H9 (cell line): ENCODE results near the gene STK38L. TPM values are rescaled to one million over a fixed set of nuclear protein-coding genes. Genes with fewer than 3 reads are reported as not detected.

Experiments
- DNase-seq: peaks from one replicate; pipeline ENCODE4 v3.0.0-alpha.2; 2017
- H2AFZ ChIP-seq: one replicate; pipeline ENCODE4 v1.6.1; 2013; ENCODE audit warnings: mild to moderate bottlenecking, low read length, control low read depth, moderate library complexity
- H2AK5ac ChIP-seq: 2 replicates; pipeline ENCODE4 v1.6.1; 2013; ENCODE audit warnings: low read length, control low read depth, mixed read lengths; ENCODE audit not compliant: insufficient read length
- H2BK120ac ChIP-seq: one replicate; pipeline ENCODE4 v1.6.1; 2013; ENCODE audit warnings: low read depth, mild to moderate bottlenecking, low read length, control low read depth, inconsistent platforms; ENCODE audit not compliant: poor library complexity, severe bottlenecking
- H2BK12ac ChIP-seq: 2 replicates; pipeline ENCODE4 v1.6.1; 2013; ENCODE audit warnings: low read length, control low read depth, mixed read lengths, low read depth; ENCODE audit not compliant: insufficient read length
- H2BK15ac ChIP-seq: 2 replicates; pipeline ENCODE4 v1.6.1; 2013; ENCODE audit warnings: low read depth, low read length, control low read depth
- H2BK20ac ChIP-seq: one replicate; pipeline ENCODE4 v1.6.1; 2013; ENCODE audit warnings: low read depth, mild to moderate bottlenecking, low read length, control low read depth, inconsistent platforms; ENCODE audit not compliant: poor library complexity, severe bottlenecking
- H2BK5ac ChIP-seq: 2 replicates; pipeline ENCODE4 v1.6.1; 2013; ENCODE audit warnings: low read length, control low read depth, mixed read lengths; ENCODE audit not compliant: insufficient read length
- H3K14ac ChIP-seq: 2 replicates; pipeline ENCODE4 v1.6.1; 2013; ENCODE audit warnings: low read length, control low read depth; ENCODE audit not compliant: insufficient read depth
- H3K18ac ChIP-seq: 2 replicates; pipeline ENCODE4 v1.6.1; 2013; ENCODE audit warnings: low read depth, mild to moderate bottlenecking, mixed read lengths, low read length, control low read depth; ENCODE audit not compliant: insufficient read length
- H3K23ac ChIP-seq: 2 replicates; pipeline ENCODE4 v1.6.1; 2013; ENCODE audit warnings: low read length, control low read depth, mixed read lengths, low read depth; ENCODE audit not compliant: insufficient read length
- H3K23me2 ChIP-seq: 2 replicates; pipeline ENCODE4 v1.6.1; 2013; ENCODE audit warnings: low read depth, mild to moderate bottlenecking, mixed read lengths, low read length, control low read depth; ENCODE audit not compliant: insufficient read length, poor library complexity, severe bottlenecking
- H3K27ac ChIP-seq: 2 replicates; pipeline ENCODE4 v1.5.1; 2013; ENCODE audit warnings: low read length, control low read depth, mixed read lengths, low read depth; ENCODE audit not compliant: insufficient read length
- H3K27me3 ChIP-seq: 2 replicates; pipeline ENCODE4 v1.6.1; 2013; ENCODE audit warnings: low read length, control low read depth, inconsistent platforms; ENCODE audit not compliant: insufficient read depth
- H3K4ac ChIP-seq: 2 replicates; pipeline ENCODE4 v1.6.1; 2013; ENCODE audit warnings: low read depth, mild to moderate bottlenecking, control low read depth, inconsistent platforms, low read length, moderate library complexity
- H3K4me1 ChIP-seq: 2 replicates; pipeline ENCODE4 v1.6.1; 2013; ENCODE audit warnings: low read length, control low read depth, inconsistent platforms; ENCODE audit not compliant: insufficient read depth
- H3K4me2 ChIP-seq: 2 replicates; pipeline ENCODE4 v1.6.1; 2013; ENCODE audit warnings: low read length, control low read depth, mixed read lengths; ENCODE audit not compliant: insufficient read length, insufficient read depth
- H3K56ac ChIP-seq: 2 replicates; pipeline ENCODE4 v1.6.1; 2013; ENCODE audit warnings: low read depth, mild to moderate bottlenecking, mixed read lengths, low read length, control low read depth; ENCODE audit not compliant: insufficient read length
- H3K79me1 ChIP-seq: 2 replicates; pipeline ENCODE4 v1.6.1; 2013; ENCODE audit warnings: low read depth, mild to moderate bottlenecking, moderate library complexity, low read length, control low read depth, inconsistent platforms; ENCODE audit not compliant: insufficient read depth, poor library complexity, severe bottlenecking
- H3K79me2 ChIP-seq: 2 replicates; pipeline ENCODE4 v1.6.1; 2013; ENCODE audit warnings: low read length, control low read depth, inconsistent platforms; ENCODE audit not compliant: insufficient read depth
- H3K9ac ChIP-seq: 2 replicates; pipeline ENCODE4 v1.6.1; 2013; ENCODE audit warnings: low read length, control low read depth, mixed read lengths; ENCODE audit not compliant: insufficient read length; ENCODE audit errors: extremely low read depth
- H3K9me3 ChIP-seq: one replicate; pipeline ENCODE4 v1.6.1; 2013; ENCODE audit warnings: low read depth, low read length, inconsistent platforms; ENCODE audit not compliant: control insufficient read depth
- H3T11ph ChIP-seq: one replicate; pipeline ENCODE4 v1.6.1; 2013; ENCODE audit warnings: mild to moderate bottlenecking, low read length, control low read depth, inconsistent platforms
- H4K20me1 ChIP-seq: one replicate; pipeline ENCODE4 v1.6.1; 2013; ENCODE audit not compliant: control insufficient read depth, insufficient read length, insufficient read depth
- H4K5ac ChIP-seq: 2 replicates; pipeline ENCODE4 v1.6.1; 2013; ENCODE audit warnings: low read depth, mild to moderate bottlenecking, mixed read lengths, low read length, control low read depth; ENCODE audit not compliant: insufficient read length
- H4K8ac ChIP-seq: replicated peaks from 2 replicates; pipeline ENCODE4 v1.6.1; 2013; ENCODE audit warnings: low read length, control low read depth, mixed read lengths, low read depth; ENCODE audit not compliant: insufficient read length
- H4K91ac ChIP-seq: 2 replicates; pipeline ENCODE4 v1.6.1; 2013; ENCODE audit warnings: low read depth, mild to moderate bottlenecking, moderate library complexity, mixed read lengths, low read length, control low read depth; ENCODE audit not compliant: insufficient read length
- H3K27ac Mint-ChIP-seq, 3 experiments: 2 replicates in 2 of 3; 3 replicates in 1 of 3; pipeline ENCODE4 v1.8.0; 2020 to 2021; ENCODE audit warnings: mixed read lengths in 3 of 3, mild to moderate bottlenecking in 1 of 3, moderate library complexity in 1 of 3
- H3K27me3 Mint-ChIP-seq: 2 replicates; pipeline ENCODE4 v1.8.0; 2021; ENCODE audit warnings: low read depth, mild to moderate bottlenecking, moderate library complexity, mixed read lengths
- H3K36me3 Mint-ChIP-seq, 3 experiments: 2 replicates in 2 of 3; 3 replicates in 1 of 3; pipeline ENCODE4 v1.8.0; 2020 to 2021; ENCODE audit warnings: low read depth in 3 of 3, mixed read lengths in 3 of 3; ENCODE audit not compliant: insufficient read depth in 1 of 3
- H3K4me1 Mint-ChIP-seq, 2 experiments: 2 replicates each; pipeline ENCODE4 v1.8.0; 2020; ENCODE audit warnings: mixed read lengths in 2 of 2
- H3K4me3 Mint-ChIP-seq, 2 experiments: 2 replicates in 1 of 2; 3 replicates in 1 of 2; pipeline ENCODE4 v1.8.0; 2020 to 2021; ENCODE audit warnings: mild to moderate bottlenecking in 2 of 2, mixed read lengths in 2 of 2, moderate library complexity in 1 of 2
- H3K9me3 Mint-ChIP-seq, 2 experiments: 2 replicates in 1 of 2; 3 replicates in 1 of 2; pipeline ENCODE4 v1.8.0; 2020; ENCODE audit warnings: mild to moderate bottlenecking in 2 of 2, mixed read lengths in 2 of 2, moderate library complexity in 1 of 2
- CTCF ChIP-seq: fragments of 200-600 bp; sonication (generic); conservative IDR thresholded peaks from 3 replicates; pipeline ENCODE4 v1.8.0; 2021; ENCODE audit warnings: antibody characterized with exemption, mild to moderate bottlenecking
- WGBS: extraction: QIAGEN DNeasy Blood & Tissue Kit; methylation state at CpG from one replicate; pipeline ENCODE4 v1.1.7; 2013; ENCODE audit warnings: missing lambda C conversion rate, low lambda C conversion rate, mixed read lengths; ENCODE audit not compliant: insufficient read length; ENCODE audit errors: extremely low coverage; 5-methylcytosine and 5-hydroxymethylcytosine counted together
- total RNA-seq: library from RNA; stranded (reverse); gene quantifications from 2 replicates; pipeline ENCODE4 v1.2.1, GENCODE V29; 2021

The STK38L gene
- total RNA-seq, 1 experiment from 2014 or later, result 44.9 TPM

GRCh38 chr12:27220055-27220987, 23.8 kb upstream of the STK38L start:
- H3K4ac ChIP-seq, result no peak overlapping the region

More at GRCh38 chr12:27220055-27220987, 23.8 kb upstream of the STK38L start:
- Histone ChIP-seq H4K20me1 (no peaks in the 10 kb centered on the region), H2BK120ac (no peak overlapping the region), H3K4me1 (no peaks in the 10 kb centered on the region), H2AK5ac (no peak overlapping the region), H4K8ac (no peak overlapping the region), H3T11ph (no peak overlapping the region), H2AFZ (no peak overlapping the region), H2BK5ac (no peak overlapping the region), H3K14ac (no peak overlapping the region), H4K5ac (no peak overlapping the region), H3K56ac (no peak overlapping the region), H3K9ac (no peak overlapping the region), H3K27ac (no peak overlapping the region), H3K27me3 (no peaks in the 10 kb centered on the region), H2BK15ac (no peak overlapping the region), H2BK12ac (no peak overlapping the region), H3K9me3 (no peaks in the 10 kb centered on the region), H3K18ac (no peak overlapping the region), H3K4me2 (no peak overlapping the region), H4K91ac (no peak overlapping the region), H3K79me1 (no peaks in the 10 kb centered on the region), H3K23me2 (no peaks in the 10 kb centered on the region), H3K79me2 (no peaks in the 10 kb centered on the region; the same call in 1 of the 2 replicates), H3K23ac (no peak overlapping the region), H2BK20ac (no peak overlapping the region)
- H3K27me3 Mint-ChIP-seq, result no peaks in the 10 kb centered on the region
- no peaks in the 10 kb centered on the region for H3K4me1 Mint-ChIP-seq
- TF ChIP-seq CTCF, result no peak
- H3K4me3 Mint-ChIP-seq, result no peak overlapping the region
- no peak for DNase-seq
- no peak overlapping the region for H3K27ac Mint-ChIP-seq
- H3K9me3 Mint-ChIP-seq, result no peaks in the 10 kb centered on the region
- no peaks in the 10 kb centered on the region for H3K36me3 Mint-ChIP-seq
- no CpG with 5 or more reads among the region's 4 CpGs for WGBS
